ENCODE data around the gene WDPCP.
"Not testable (repeated sequence)": the region's sequence is repeated elsewhere in the genome, so short reads cannot be mapped to it uniquely, and the experiment has no call there.

The WDPCP gene

GRCh38 chr2:63494100-63494499, 94.2 kb downstream of the WDPCP start:
- no peak overlapping the region for H3K4me3 ChIP-seq (ENCODE audit: low read depth, low read length)
- DNase-seq (ENCODE audit: low read depth): no peak
- TF ChIP-seq CTCF (IDR thresholded peaks at IDR 0.05; ENCODE audit: control insufficient read depth, extremely low read depth, insufficient read depth): no peak

GRCh38 chr2:63488118-63488713, 100.1 kb downstream of the WDPCP start:
- DNase-seq (ENCODE audit: low read depth): peak; percentile 1
- TF ChIP-seq CTCF (IDR thresholded peaks at IDR 0.05; ENCODE audit: control insufficient read depth, extremely low read depth, insufficient read depth): peak; percentile 60
- H3K4me3 ChIP-seq (ENCODE audit: low read depth, low read length): no peak overlapping the region

GRCh38 chr2:63486861-63487290, 101.4 kb downstream of the WDPCP start:
- no peak for DNase-seq (ENCODE audit: low read depth)
- no peak overlapping the region for H3K4me3 ChIP-seq (ENCODE audit: low read depth, low read length)
- TF ChIP-seq CTCF (IDR thresholded peaks at IDR 0.05; ENCODE audit: control insufficient read depth, extremely low read depth, insufficient read depth): peak; percentile 38

- DNase-seq (ENCODE audit: low read depth): no peak
- no peak for TF ChIP-seq CTCF (IDR thresholded peaks at IDR 0.05; ENCODE audit: control insufficient read depth, extremely low read depth, insufficient read depth)
- no peak overlapping the region for H3K4me3 ChIP-seq (ENCODE audit: low read depth, low read length)
These were observed 103.4 kb downstream of the WDPCP start for GRCh38 chr2:63484901-63485300.

GRCh38 chr2:63484481-63484880, 103.8 kb downstream of the WDPCP start:
- no peak for TF ChIP-seq CTCF (IDR thresholded peaks at IDR 0.05; ENCODE audit: control insufficient read depth, extremely low read depth, insufficient read depth)
- DNase-seq (ENCODE audit: low read depth): no peak
- no peak overlapping the region for H3K4me3 ChIP-seq (ENCODE audit: low read depth, low read length)

GRCh38 chr2:63477686-63478085, 110.6 kb downstream of the WDPCP start:
- TF ChIP-seq CTCF (IDR thresholded peaks at IDR 0.05; ENCODE audit: control insufficient read depth, extremely low read depth, insufficient read depth): no peak
- DNase-seq (ENCODE audit: low read depth): no peak

GRCh38 chr2:63469313-63469712, 119.0 kb downstream of the WDPCP start:
- DNase-seq (ENCODE audit: low read depth); H3K4me3 ChIP-seq (ENCODE audit: low read depth, low read length): not testable (repeated sequence)

More at GRCh38 chr2:63477686-63478085, 110.6 kb downstream of the WDPCP start:
- H3K4me3 ChIP-seq (ENCODE audit: low read depth, low read length): no peak overlapping the region

Data from LNCaP clone FGC (cell line).